HepG2 (cell line): ENCODE results near the gene KIN. TPM values are rescaled to one million over a fixed set of nuclear protein-coding genes. Genes with fewer than 3 reads are reported as not detected.

Experiments
- AHR ChIP-seq: IDR thresholded peaks from 2 replicates; pipeline ENCODE4 v1.6.1; 2018; ENCODE audit warnings: missing genetic modification reagents, missing compliant biosample characterization
- DMAP1 ChIP-seq: IDR thresholded peaks from 2 replicates; pipeline ENCODE4 v1.6.1; 2016
- EZH2 ChIP-seq: conservative IDR thresholded peaks from 2 replicates; pipeline ENCODE4 v1.6.1; 2012; ENCODE audit warnings: mild to moderate bottlenecking, low read depth, low read length, moderate library complexity
- KLF11 ChIP-seq: IDR thresholded peaks from 2 replicates; pipeline ENCODE4 v1.6.1; 2016; ENCODE audit warnings: missing compliant biosample characterization
- MEIS2 ChIP-seq: sonication (generic); formaldehyde crosslinking; IDR thresholded peaks from 2 replicates; pipeline ENCODE4 v1.9.0; 2021; ENCODE audit warnings: mild to moderate bottlenecking, missing genetic modification reagents
- MIER2 ChIP-seq: IDR thresholded peaks from 2 replicates; pipeline ENCODE4 v1.6.1; 2016; ENCODE audit warnings: missing biosample characterization, missing genetic modification reagents
- NFE2L2 ChIP-seq: fragments of 150-350 bp; IDR thresholded peaks from 2 replicates; pipeline ENCODE4 v1.6.1; 2014; ENCODE audit warnings: low read length
- NFKB2 ChIP-seq: sonication (generic); formaldehyde crosslinking; IDR thresholded peaks from 2 replicates; pipeline ENCODE4 v1.4.0; 2020; ENCODE audit warnings: missing genetic modification reagents, borderline replicate concordance
- REPIN1 ChIP-seq: sonication (generic); formaldehyde crosslinking; IDR thresholded peaks from 2 replicates; pipeline ENCODE4 v1.8.0; 2022; ENCODE audit warnings: missing genetic modification reagents, low read depth, mild to moderate bottlenecking, borderline replicate concordance
- TOE1 ChIP-seq: sonication (generic); formaldehyde crosslinking; IDR thresholded peaks from 2 replicates; pipeline ENCODE4 v1.4.0; 2020; ENCODE audit warnings: mild to moderate bottlenecking, missing genetic modification reagents
- TOPORS ChIP-seq: sonication (generic); formaldehyde crosslinking; IDR thresholded peaks from 2 replicates; pipeline ENCODE4 v1.8.0; 2023; ENCODE audit warnings: mild to moderate bottlenecking, missing genetic modification reagents
- XBP1 ChIP-seq: sonication (generic); formaldehyde crosslinking; IDR thresholded peaks from 2 replicates; pipeline ENCODE4 v1.5.0; 2020; ENCODE audit warnings: missing genetic modification reagents
- ZBTB1 ChIP-seq: sonication (generic); formaldehyde crosslinking; IDR thresholded peaks from 2 replicates; pipeline ENCODE4 v1.4.0; 2020; ENCODE audit warnings: missing genetic modification reagents, borderline replicate concordance
- ZFX ChIP-seq: sonication (generic); formaldehyde crosslinking; IDR thresholded peaks from 2 replicates; pipeline ENCODE4 v1.4.0; 2020; ENCODE audit warnings: mild to moderate bottlenecking, low read depth, missing genetic modification reagents, moderate library complexity
- ZMAT3 ChIP-seq: sonication (generic); formaldehyde crosslinking; conservative IDR thresholded peaks from 2 replicates; pipeline ENCODE4 v1.7.0; 2021; ENCODE audit warnings: missing genetic modification reagents
- ZNF296 ChIP-seq: sonication (generic); formaldehyde crosslinking; conservative IDR thresholded peaks from 2 replicates; pipeline ENCODE4 v1.5.0; 2020; ENCODE audit warnings: mild to moderate bottlenecking, missing genetic modification reagents
- ZNF546 ChIP-seq: sonication (generic); formaldehyde crosslinking; conservative IDR thresholded peaks from 2 replicates; pipeline ENCODE4 v1.8.1; 2023; ENCODE audit warnings: mild to moderate bottlenecking, missing genetic modification reagents
- polyA plus RNA-seq, 8 experiments: library from polyadenylated mRNA; depleted of rRNA in 3 of 8; stranded (reverse) in 7 of 8; unstranded in 1 of 8; fragments of >200 nt; fragmentation: Illumina TruSeq in 4 of 8; extraction: Trizol in 4 of 8; gene quantifications; 2 replicates each; pipeline versions ENCODE4 v1.2.1 to v1.2.3, GENCODE V29; 2011 to 2016; ENCODE audit warnings: low read depth in 4 of 8, missing spikeins in 1 of 8, mixed read lengths in 1 of 8; ENCODE audit not compliant: insufficient read depth in 1 of 8
- total RNA-seq, 5 experiments: library from RNA; depleted of rRNA; stranded (reverse); fragments of >200 nt; fragmentation: Illumina TruSeq; extraction: Trizol; gene quantifications; 2 replicates each; pipeline ENCODE4 v1.2.3, GENCODE V29; 2016; ENCODE audit warnings: low read depth in 1 of 5
- TF ChIP-seq, protein P1 (sequence below): sonication (generic); formaldehyde crosslinking; IDR thresholded peaks from 2 replicates; pipeline ENCODE4 v1.8.0; 2022; ENCODE audit warnings: mild to moderate bottlenecking, missing genetic modification reagents, borderline replicate concordance
- TF ChIP-seq, protein P2 (sequence below): sonication (generic); formaldehyde crosslinking; IDR thresholded peaks from 2 replicates; pipeline ENCODE4 v1.4.0; 2020; ENCODE audit warnings: mild to moderate bottlenecking, missing genetic modification reagents
- TF ChIP-seq, protein P3 (sequence below): sonication (generic); formaldehyde crosslinking; IDR thresholded peaks from 2 replicates; pipeline ENCODE4 v1.5.0; 2020; ENCODE audit warnings: mild to moderate bottlenecking, missing genetic modification reagents
- TF ChIP-seq, protein P4 (sequence below): sonication (generic); formaldehyde crosslinking; IDR thresholded peaks from 2 replicates; pipeline ENCODE4 v1.4.0; 2020; ENCODE audit warnings: missing genetic modification reagents

The KIN gene
- total and polyA plus RNA-seq, 2 of the 13 experiments (the other 11 are each of a cell fraction or from before 2014, with no cell fraction given) = 4.9 to 23.2 TPM

DNA sequence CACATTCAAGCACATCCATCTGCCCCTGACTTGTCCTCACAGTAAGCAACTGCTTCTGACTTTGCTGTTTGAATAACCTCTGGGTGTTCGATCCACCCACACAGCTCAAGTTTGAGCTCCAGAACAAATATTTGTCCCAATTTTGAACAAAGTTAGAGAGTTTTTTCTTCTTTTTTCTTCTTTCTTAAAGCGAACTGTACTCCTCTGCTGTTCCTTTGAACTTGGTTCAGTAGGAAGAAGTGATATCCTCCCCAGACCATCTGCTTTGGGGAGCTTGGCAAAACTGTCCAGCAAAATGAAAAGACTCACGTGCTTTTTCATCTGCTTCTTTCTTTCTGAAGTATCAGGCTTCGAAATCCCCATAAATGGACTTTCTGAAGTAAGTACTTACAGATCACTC lies 84.7 kb downstream of the KIN start, which contains the start of gene ITIH2 (continued):
- TF ChIP-seq, protein P1, sequence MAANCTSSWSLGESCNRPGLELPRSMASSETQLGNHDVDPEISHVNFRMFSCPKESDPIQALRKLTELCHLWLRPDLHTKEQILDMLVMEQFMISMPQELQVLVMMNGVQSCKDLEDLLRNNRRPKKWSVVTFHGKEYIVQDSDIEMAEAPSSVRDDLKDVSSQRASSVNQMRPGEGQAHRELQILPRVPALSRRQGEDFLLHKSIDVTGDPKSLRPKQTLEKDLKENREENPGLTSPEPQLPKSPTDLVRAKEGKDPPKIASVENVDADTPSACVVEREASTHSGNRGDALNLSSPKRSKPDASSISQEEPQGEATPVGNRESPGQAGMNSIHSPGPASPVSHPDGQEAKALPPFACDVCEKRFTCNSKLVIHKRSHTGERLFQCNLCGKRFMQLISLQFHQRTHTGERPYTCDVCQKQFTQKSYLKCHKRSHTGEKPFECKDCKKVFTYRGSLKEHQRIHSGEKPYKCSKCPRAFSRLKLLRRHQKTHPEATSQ (CRISPR knock-in tag) = no peak
- TF ChIP-seq XBP1 (CRISPR knock-in tag) = no peak
- no peak for TF ChIP-seq TOE1 (CRISPR knock-in tag)
- TF ChIP-seq NFKB2 (CRISPR knock-in tag) = no peak
- TF ChIP-seq AHR (CRISPR knock-in tag) = no peak
- no peak for TF ChIP-seq MIER2 (CRISPR knock-in tag)
- no peak for TF ChIP-seq NFE2L2
- TF ChIP-seq ZMAT3 = no peak
- no peak for TF ChIP-seq ZNF296
- no peak for TF ChIP-seq ZBTB1
- TF ChIP-seq, protein P2, sequence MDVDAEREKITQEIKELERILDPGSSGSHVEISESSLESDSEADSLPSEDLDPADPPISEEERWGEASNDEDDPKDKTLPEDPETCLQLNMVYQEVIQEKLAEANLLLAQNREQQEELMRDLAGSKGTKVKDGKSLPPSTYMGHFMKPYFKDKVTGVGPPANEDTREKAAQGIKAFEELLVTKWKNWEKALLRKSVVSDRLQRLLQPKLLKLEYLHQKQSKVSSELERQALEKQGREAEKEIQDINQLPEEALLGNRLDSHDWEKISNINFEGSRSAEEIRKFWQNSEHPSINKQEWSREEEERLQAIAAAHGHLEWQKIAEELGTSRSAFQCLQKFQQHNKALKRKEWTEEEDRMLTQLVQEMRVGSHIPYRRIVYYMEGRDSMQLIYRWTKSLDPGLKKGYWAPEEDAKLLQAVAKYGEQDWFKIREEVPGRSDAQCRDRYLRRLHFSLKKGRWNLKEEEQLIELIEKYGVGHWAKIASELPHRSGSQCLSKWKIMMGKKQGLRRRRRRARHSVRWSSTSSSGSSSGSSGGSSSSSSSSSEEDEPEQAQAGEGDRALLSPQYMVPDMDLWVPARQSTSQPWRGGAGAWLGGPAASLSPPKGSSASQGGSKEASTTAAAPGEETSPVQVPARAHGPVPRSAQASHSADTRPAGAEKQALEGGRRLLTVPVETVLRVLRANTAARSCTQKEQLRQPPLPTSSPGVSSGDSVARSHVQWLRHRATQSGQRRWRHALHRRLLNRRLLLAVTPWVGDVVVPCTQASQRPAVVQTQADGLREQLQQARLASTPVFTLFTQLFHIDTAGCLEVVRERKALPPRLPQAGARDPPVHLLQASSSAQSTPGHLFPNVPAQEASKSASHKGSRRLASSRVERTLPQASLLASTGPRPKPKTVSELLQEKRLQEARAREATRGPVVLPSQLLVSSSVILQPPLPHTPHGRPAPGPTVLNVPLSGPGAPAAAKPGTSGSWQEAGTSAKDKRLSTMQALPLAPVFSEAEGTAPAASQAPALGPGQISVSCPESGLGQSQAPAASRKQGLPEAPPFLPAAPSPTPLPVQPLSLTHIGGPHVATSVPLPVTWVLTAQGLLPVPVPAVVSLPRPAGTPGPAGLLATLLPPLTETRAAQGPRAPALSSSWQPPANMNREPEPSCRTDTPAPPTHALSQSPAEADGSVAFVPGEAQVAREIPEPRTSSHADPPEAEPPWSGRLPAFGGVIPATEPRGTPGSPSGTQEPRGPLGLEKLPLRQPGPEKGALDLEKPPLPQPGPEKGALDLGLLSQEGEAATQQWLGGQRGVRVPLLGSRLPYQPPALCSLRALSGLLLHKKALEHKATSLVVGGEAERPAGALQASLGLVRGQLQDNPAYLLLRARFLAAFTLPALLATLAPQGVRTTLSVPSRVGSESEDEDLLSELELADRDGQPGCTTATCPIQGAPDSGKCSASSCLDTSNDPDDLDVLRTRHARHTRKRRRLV (CRISPR knock-in tag) = no peak
- TF ChIP-seq ZFX (CRISPR knock-in tag) = no peak
- TF ChIP-seq, protein P3, sequence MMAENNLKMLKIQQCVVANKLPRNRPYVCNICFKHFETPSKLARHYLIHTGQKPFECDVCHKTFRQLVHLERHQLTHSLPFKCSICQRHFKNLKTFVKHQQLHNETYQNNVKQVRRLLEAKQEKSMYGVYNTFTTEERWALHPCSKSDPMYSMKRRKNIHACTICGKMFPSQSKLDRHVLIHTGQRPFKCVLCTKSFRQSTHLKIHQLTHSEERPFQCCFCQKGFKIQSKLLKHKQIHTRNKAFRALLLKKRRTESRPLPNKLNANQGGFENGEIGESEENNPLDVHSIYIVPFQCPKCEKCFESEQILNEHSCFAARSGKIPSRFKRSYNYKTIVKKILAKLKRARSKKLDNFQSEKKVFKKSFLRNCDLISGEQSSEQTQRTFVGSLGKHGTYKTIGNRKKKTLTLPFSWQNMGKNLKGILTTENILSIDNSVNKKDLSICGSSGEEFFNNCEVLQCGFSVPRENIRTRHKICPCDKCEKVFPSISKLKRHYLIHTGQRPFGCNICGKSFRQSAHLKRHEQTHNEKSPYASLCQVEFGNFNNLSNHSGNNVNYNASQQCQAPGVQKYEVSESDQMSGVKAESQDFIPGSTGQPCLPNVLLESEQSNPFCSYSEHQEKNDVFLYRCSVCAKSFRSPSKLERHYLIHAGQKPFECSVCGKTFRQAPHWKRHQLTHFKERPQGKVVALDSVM (CRISPR knock-in tag) = no peak
- no peak for TF ChIP-seq EZH2
- TF ChIP-seq ZNF546 (CRISPR knock-in tag) = no peak
- no peak for TF ChIP-seq REPIN1 (CRISPR knock-in tag)
- TF ChIP-seq TOPORS (CRISPR knock-in tag) = no peak
- TF ChIP-seq MEIS2 = no peak
- no peak; the same call in 1 of the 2 replicates for TF ChIP-seq DMAP1 (CRISPR knock-in tag)
- TF ChIP-seq KLF11 (CRISPR knock-in tag) = no peak
- TF ChIP-seq, protein P4, sequence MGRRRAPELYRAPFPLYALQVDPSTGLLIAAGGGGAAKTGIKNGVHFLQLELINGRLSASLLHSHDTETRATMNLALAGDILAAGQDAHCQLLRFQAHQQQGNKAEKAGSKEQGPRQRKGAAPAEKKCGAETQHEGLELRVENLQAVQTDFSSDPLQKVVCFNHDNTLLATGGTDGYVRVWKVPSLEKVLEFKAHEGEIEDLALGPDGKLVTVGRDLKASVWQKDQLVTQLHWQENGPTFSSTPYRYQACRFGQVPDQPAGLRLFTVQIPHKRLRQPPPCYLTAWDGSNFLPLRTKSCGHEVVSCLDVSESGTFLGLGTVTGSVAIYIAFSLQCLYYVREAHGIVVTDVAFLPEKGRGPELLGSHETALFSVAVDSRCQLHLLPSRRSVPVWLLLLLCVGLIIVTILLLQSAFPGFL = no peak
